Type B pancreatic cell (in vitro differentiated cells): ENCODE results near the gene RCOR1. TPM values are rescaled to one million over a fixed set of nuclear protein-coding genes. Genes with fewer than 3 reads are reported as not detected.

Experiments
- DNase-seq: peaks from one replicate; pipeline ENCODE4 v3.0.0; 2021; ENCODE audit warnings: mixed read lengths; ENCODE audit not compliant: unreplicated experiment; ENCODE audit errors: extremely low spot score
- H3K27ac Mint-ChIP-seq: 2 replicates; pipeline ENCODE4 v1.8.0; 2021; ENCODE audit warnings: mild to moderate bottlenecking, mixed read lengths
- H3K27me3 Mint-ChIP-seq: 2 replicates; pipeline ENCODE4 v1.8.0; 2021; ENCODE audit warnings: mixed read lengths
- H3K36me3 Mint-ChIP-seq: 2 replicates; pipeline ENCODE4 v1.8.0; 2021; ENCODE audit warnings: mixed read lengths
- H3K4me1 Mint-ChIP-seq: one replicate; pipeline ENCODE4 v1.8.0; 2021; ENCODE audit warnings: mixed read lengths; ENCODE audit not compliant: unreplicated experiment
- H3K4me3 Mint-ChIP-seq: 2 replicates; pipeline ENCODE4 v1.8.0; 2021; ENCODE audit warnings: mild to moderate bottlenecking, mixed read lengths
- H3K9me3 Mint-ChIP-seq: 2 replicates; pipeline ENCODE4 v1.8.0; 2021; ENCODE audit warnings: mixed read lengths
- CTCF ChIP-seq: fragments of 200-600 bp; sonication (generic); conservative IDR thresholded peaks from 2 replicates; pipeline ENCODE4 v1.5.0; 2021; ENCODE audit warnings: antibody characterized with exemption, mild to moderate bottlenecking
- total RNA-seq: library from RNA; stranded (reverse); gene quantifications from 2 replicates; pipeline ENCODE4 v1.2.1, GENCODE V29; 2021; ENCODE audit warnings: low replicate concordance

The RCOR1 gene
- total RNA-seq, 1 donor from 2014 or later: 35.3 TPM

- no peaks in the 10 kb centered on the region for H3K36me3 Mint-ChIP-seq
- no peak for TF ChIP-seq CTCF
- H3K4me3 Mint-ChIP-seq: no peak overlapping the region
- DNase-seq: no peak
- H3K4me1 Mint-ChIP-seq: peaks cover 7% of the 10 kb centered on the region
- no peaks in the 10 kb centered on the region for H3K9me3 Mint-ChIP-seq
- no peaks in the 10 kb centered on the region for H3K27me3 Mint-ChIP-seq
- no peak overlapping the region for H3K27ac Mint-ChIP-seq
Measured at GRCh38 chr14:102748806-102749205, 156.4 kb downstream of the RCOR1 start.

- Mint-ChIP-seq H3K4me3 (no peak overlapping the region), H3K9me3 (no peaks in the 10 kb centered on the region), H3K4me1 (peaks cover 7% of the 10 kb centered on the region), H3K36me3 (no peaks in the 10 kb centered on the region), H3K27me3 (no peaks in the 10 kb centered on the region), H3K27ac (peak overlapping the region; percentile 66)
- no peak for TF ChIP-seq CTCF
- no peak for DNase-seq
Measured at GRCh38 chr14:102749393-102750305, 157.2 kb downstream of the RCOR1 start.

GRCh38 chr14:102750376-102750775, 157.9 kb downstream of the RCOR1 start:
- Mint-ChIP-seq H3K27me3 (no peaks in the 10 kb centered on the region), H3K36me3 (no peaks in the 10 kb centered on the region), H3K4me1 (peaks cover 7% of the 10 kb centered on the region), H3K4me3 (no peak overlapping the region), H3K27ac (peak overlapping the region; percentile 66), H3K9me3 (no peaks in the 10 kb centered on the region)
- DNase-seq: no peak
- TF ChIP-seq CTCF: no peak

- Mint-ChIP-seq H3K9me3 (no peaks in the 10 kb centered on the region), H3K4me1 (peaks cover 7% of the 10 kb centered on the region), H3K27me3 (no peaks in the 10 kb centered on the region), H3K27ac (no peak overlapping the region), H3K4me3 (no peak overlapping the region), H3K36me3 (no peaks in the 10 kb centered on the region)
- TF ChIP-seq CTCF: no peak
- DNase-seq: no peak
Measured at GRCh38 chr14:102751088-102751487, 158.6 kb downstream of the RCOR1 start.

- no peaks in the 10 kb centered on the region for H3K27me3 Mint-ChIP-seq
- H3K36me3 Mint-ChIP-seq: no peaks in the 10 kb centered on the region
- no peak for TF ChIP-seq CTCF
- peaks cover 7% of the 10 kb centered on the region for H3K4me1 Mint-ChIP-seq
- H3K9me3 Mint-ChIP-seq: no peaks in the 10 kb centered on the region
- no peak overlapping the region for H3K4me3 Mint-ChIP-seq
- DNase-seq: no peak
- no peak overlapping the region for H3K27ac Mint-ChIP-seq
Measured at GRCh38 chr14:102752239-102752847, 159.9 kb downstream of the RCOR1 start.
